Gastroesophageal sphincter (tissue), 3 donors: ENCODE results near the gene ERCC2.

ENCODE experiments used
- CTCF ChIP-seq, 4 experiments: fragments of 200-600 bp in 2 of 4; fragments of 450-650 bp in 2 of 4; sonication (generic) in 1 of 4; IDR thresholded peaks; one replicate each; pipeline ENCODE4 v1.5.1; 2017 to 2019; ENCODE audit warnings: antibody characterized with exemption in 4 of 4, mild to moderate bottlenecking in 2 of 4, moderate library complexity in 2 of 4
- POLR2A ChIP-seq, 2 donors: fragments of 450-650 bp; IDR thresholded peaks; one replicate each; pipeline ENCODE4 v1.6.1; 2017; ENCODE audit warnings: antibody characterized with exemption in 2 of 2, mild to moderate bottlenecking in 2 of 2, moderate library complexity in 1 of 2
- POLR2AphosphoS5 ChIP-seq: sonication (generic); formaldehyde crosslinking; IDR thresholded peaks from one replicate; pipeline ENCODE4 v1.6.1; 2017; ENCODE audit warnings: antibody characterized with exemption

DNA sequence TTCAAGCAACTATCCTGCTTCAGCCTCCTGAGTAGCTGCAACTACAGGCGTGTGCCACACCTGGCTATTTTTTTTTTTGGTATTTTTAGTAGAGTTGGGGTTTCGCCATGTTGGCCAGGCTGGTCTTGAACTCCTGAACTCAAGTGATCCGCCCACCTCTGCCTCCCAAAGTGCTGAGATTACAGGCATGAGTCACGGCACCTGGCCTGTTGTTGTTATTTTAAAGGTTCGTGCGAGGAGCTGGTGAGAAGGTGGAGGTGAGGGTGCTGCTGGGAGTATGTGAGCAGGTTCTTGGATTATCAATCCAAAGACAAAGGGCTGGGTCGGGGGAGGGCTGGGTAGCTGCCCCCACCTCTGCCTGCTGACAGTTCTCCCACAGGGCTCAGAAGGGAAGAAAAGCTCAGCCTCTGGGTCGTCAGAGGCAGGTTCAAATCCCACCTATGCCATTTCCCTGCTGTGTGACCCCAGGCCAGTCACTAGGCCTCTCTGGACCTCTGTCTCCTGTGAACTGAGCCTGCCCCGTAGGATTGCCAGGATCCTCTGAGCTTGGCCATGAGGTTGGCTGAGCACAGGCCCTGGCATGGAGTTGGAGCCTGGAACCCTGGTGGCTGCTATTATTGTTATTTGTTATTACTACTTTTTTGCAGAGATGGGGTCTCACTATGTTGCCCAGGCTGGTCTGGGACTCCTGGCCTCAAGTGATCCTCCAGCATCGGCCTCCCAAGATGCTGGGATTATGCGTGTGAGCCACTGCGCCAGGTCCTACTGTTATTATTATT lies 49.2 kb downstream of the ERCC2 start:
- TF ChIP-seq CTCF (IDR thresholded peaks at IDR 0.05) (no peak), POLR2AphosphoS5 (no peak), POLR2A (IDR thresholded peaks at IDR 0.05) (no peak)
